Inflammatory macrophage (primary cell): Measurements from ENCODE around the gene FGF2.
"Not testable (repeated sequence)": the region's sequence is repeated elsewhere in the genome, so short reads cannot be mapped to it uniquely, and the experiment has no call there.

Source experiments
- DNase-seq, 2 donors: peaks; one replicate each; pipeline ENCODE4 v3.0.0-alpha.2; 2020 to 2022

Gene FGF2

GRCh38 chr4:122930862-122931261, 104.2 kb downstream of the FGF2 start:
- DNase-seq = peak in 1 of 2 donors; percentile 56

GRCh38 chr4:122932763-122933162, 106.1 kb downstream of the FGF2 start:
- DNase-seq = no peak

GRCh38 chr4:122945136-122945535, 118.5 kb downstream of the FGF2 start:
- DNase-seq = not testable (repeated sequence)

- no peak for DNase-seq
These were observed 119.5 kb downstream of the FGF2 start for GRCh38 chr4:122946142-122946541.
